Measurements from ENCODE around the gene HNF4A. TPM values are rescaled to one million over a fixed set of nuclear protein-coding genes. Genes with fewer than 3 reads are reported as not detected.

Gene HNF4A
- total and polyA plus RNA-seq, 2 of the 4 experiments (the other 2 are of a cell fraction), result not detected

DNA sequence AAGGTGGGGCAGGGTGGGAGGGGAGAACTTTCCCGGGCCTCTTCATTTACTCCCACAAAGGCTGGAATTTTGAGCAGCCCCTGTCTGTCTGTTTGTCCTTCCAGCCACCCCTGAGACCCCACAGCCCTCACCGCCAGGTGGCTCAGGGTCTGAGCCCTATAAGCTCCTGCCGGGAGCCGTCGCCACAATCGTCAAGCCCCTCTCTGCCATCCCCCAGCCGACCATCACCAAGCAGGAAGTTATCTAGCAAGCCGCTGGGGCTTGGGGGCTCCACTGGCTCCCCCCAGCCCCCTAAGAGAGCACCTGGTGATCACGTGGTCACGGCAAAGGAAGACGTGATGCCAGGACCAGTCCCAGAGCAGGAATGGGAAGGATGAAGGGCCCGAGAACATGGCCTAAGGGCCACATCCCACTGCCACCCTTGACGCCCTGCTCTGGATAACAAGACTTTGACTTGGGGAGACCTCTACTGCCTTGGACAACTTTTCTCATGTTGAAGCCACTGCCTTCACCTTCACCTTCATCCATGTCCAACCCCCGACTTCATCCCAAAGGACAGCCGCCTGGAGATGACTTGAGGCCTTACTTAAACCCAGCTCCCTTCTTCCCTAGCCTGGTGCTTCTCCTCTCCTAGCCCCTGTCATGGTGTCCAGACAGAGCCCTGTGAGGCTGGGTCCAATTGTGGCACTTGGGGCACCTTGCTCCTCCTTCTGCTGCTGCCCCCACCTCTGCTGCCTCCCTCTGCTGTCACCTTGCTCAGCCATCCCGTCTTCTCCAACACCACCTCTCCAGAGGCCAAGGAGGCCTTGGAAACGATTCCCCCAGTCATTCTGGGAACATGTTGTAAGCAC is 74.1 kb downstream of the HNF4A start:
- no peak overlapping the region for H3K4me2 ChIP-seq (ENCODE audit: low read depth, low read length)
- no peak overlapping the region for H4K5ac ChIP-seq (ENCODE audit: low read depth, low read length)
- no peak overlapping the region for H2AK9ac ChIP-seq (replicated peaks; ENCODE audit: low read depth, low read length, poor library complexity)
- no peak for DNase-seq
- H3K4ac ChIP-seq (ENCODE audit: low read depth, low read length), result no peak overlapping the region
- no peak for ATAC-seq (ENCODE audit: low read depth)
- TF ChIP-seq CHD1 (IDR thresholded peaks at IDR 0.05; ENCODE audit: low read depth, low read length), result no peak
- no peak overlapping the region for H3K27ac ChIP-seq (ENCODE audit: insufficient read depth, low read length)
- H4K8ac ChIP-seq (ENCODE audit: low read depth in 2 of 2, low read length in 2 of 2), result no peak overlapping the region
- H3K9me3 ChIP-seq (ENCODE audit: control insufficient read depth, insufficient read depth, low read length), result no peaks in the 10 kb centered on the region
- H4K20me1 ChIP-seq (ENCODE audit: insufficient read depth, low read length), result no peaks in the 10 kb centered on the region
- ChIA-PET CTCF (no interaction called here), POLR2A (ENCODE audit: unreplicated experiment) (no interaction called here)
- BruUV-seq (replicated peaks), result no TSS peak
- no peak overlapping the region for H3K14ac ChIP-seq (replicated peaks; ENCODE audit: low read depth, low read length)
- H2BK120ac ChIP-seq (ENCODE audit: low read depth, low read length), result no peak overlapping the region
- no peak overlapping the region for H3K18ac ChIP-seq (ENCODE audit: low read depth, low read length)
- H3K4me1 ChIP-seq (ENCODE audit: control insufficient read depth, insufficient read depth, low read length), result no peaks in the 10 kb centered on the region
- no peak overlapping the region for H3K56ac ChIP-seq (ENCODE audit: extremely low read depth, insufficient read depth, low read length)
- no peak overlapping the region for H2AK5ac ChIP-seq (ENCODE audit: low read depth, low read length)
- intact Hi-C loops (cut with micrococcal nuclease), result no loop called here
- no peak overlapping the region for H2BK15ac ChIP-seq (ENCODE audit: low read depth, low read length)
- no peak overlapping the region for H4K91ac ChIP-seq (ENCODE audit: insufficient read depth, low read depth, low read length)
- H3K9me1 ChIP-seq (ENCODE audit: insufficient read depth, low read length), result no peaks in the 10 kb centered on the region
- no peaks in the 10 kb centered on the region for H3K79me1 ChIP-seq (ENCODE audit: low read depth in 1 of 2, low read length in 2 of 2)
- in situ Hi-C loops (cut with MboI; ENCODE audit: low sequenced_read_pairs), result no loop called here
- WGBS, 2 experiments (ENCODE audit: extremely low coverage in 2 of 2, insufficient read length in 1 of 2), result 70% methylated on average over 6 of the region's 17 CpGs; no CpG with 5 or more reads in 1 of the 2 experiments
- H2BK5ac ChIP-seq (ENCODE audit: low read depth, low read length, poor library complexity, severe bottlenecking), result no peak overlapping the region
- H3K27me3 ChIP-seq (ENCODE audit: control insufficient read depth, insufficient read depth, low read length), result peaks cover 37% of the 10 kb centered on the region
- no peak overlapping the region for H2AFZ ChIP-seq (replicated peaks; ENCODE audit: low read length, poor library complexity)
- no peak overlapping the region for H2BK20ac ChIP-seq (ENCODE audit: low read depth, low read length)
- no peak overlapping the region for H3K23ac ChIP-seq (ENCODE audit: low read depth, low read length)
- no peak overlapping the region for H3K4me3 ChIP-seq (ENCODE audit: insufficient read depth, low read depth, low read length)
- no peak overlapping the region for H3K9ac ChIP-seq (ENCODE audit: low read depth, low read length)
- H3K36me3 ChIP-seq (ENCODE audit: control insufficient read depth, insufficient read depth, low read length), result no peaks in the 10 kb centered on the region
- dilution Hi-C loops (cut with HindIII; ENCODE audit: low sequenced_read_pairs, unreplicated experiment), result no loop called here
